ENCODE measurements around the gene WNT7B. TPM values are rescaled to one million over a fixed set of nuclear protein-coding genes. Genes with fewer than 3 reads are reported as not detected.
A peak's percentile ranks its signal among the peaks of the same experiment; 100 is the strongest.

The WNT7B gene
- total RNA-seq, 1 donor from 2014 or later = 3.7 TPM

DNA sequence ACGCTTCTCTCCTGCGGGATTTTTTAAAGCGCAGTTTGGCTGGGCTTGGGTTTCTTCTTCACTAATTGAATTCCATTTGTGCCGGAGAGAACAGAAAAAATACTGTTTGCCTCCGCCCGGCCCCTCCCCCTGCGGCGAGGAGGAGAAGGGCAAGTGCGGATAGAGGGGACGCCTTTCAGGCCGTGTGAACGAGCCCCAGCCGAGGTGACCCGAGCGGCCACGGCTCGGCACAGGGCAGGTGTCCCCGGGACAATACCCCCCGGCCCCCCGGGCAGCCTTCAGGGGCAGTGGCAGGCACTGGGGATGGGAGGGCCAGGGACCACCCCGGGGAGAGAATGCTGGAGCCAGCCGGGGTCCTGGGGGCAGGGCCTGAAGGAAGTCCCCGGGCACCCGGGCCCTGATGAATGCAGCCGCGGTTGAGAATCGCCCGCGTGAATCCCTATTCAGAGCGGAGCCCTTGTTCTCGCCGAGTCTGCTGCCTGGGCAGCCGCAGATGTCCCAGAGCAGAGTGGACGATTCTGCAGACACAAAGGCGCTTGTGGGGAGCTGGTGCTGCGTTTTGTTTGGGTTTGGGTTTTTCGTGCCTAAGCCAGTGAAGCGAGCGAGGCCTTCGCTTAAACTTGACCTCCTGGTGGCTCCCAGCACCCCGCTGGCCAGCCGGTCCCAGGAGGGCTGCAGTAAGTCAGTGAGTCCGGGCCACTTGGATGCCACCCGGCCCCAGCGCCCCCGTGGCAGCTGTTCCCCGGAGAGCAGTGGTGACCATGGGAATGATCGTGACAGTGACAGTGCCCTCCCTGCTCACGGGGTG lies 96.0 kb downstream of the WNT7B start:
- H3K27me3 Mint-ChIP-seq = peaks cover 29% of the 10 kb centered on the region
- H3K36me3 Mint-ChIP-seq (ENCODE audit: insufficient read depth) = no peaks in the 10 kb centered on the region
- no peak for DNase-seq (ENCODE audit: low spot score, unreplicated experiment)
- peaks cover 2% of the 10 kb centered on the region for H3K4me1 Mint-ChIP-seq (ENCODE audit: low read depth)
- TF ChIP-seq, protein P1, sequence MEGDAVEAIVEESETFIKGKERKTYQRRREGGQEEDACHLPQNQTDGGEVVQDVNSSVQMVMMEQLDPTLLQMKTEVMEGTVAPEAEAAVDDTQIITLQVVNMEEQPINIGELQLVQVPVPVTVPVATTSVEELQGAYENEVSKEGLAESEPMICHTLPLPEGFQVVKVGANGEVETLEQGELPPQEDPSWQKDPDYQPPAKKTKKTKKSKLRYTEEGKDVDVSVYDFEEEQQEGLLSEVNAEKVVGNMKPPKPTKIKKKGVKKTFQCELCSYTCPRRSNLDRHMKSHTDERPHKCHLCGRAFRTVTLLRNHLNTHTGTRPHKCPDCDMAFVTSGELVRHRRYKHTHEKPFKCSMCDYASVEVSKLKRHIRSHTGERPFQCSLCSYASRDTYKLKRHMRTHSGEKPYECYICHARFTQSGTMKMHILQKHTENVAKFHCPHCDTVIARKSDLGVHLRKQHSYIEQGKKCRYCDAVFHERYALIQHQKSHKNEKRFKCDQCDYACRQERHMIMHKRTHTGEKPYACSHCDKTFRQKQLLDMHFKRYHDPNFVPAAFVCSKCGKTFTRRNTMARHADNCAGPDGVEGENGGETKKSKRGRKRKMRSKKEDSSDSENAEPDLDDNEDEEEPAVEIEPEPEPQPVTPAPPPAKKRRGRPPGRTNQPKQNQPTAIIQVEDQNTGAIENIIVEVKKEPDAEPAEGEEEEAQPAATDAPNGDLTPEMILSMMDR (IDR thresholded peaks at IDR 0.05; ENCODE audit: unreplicated experiment) = no peak
- no peak overlapping the region for H3K27ac Mint-ChIP-seq
- H3K4me3 Mint-ChIP-seq (ENCODE audit: low read depth) = no peak overlapping the region
- no peaks in the 10 kb centered on the region for H3K9me3 Mint-ChIP-seq (ENCODE audit: low read depth)

DNA sequence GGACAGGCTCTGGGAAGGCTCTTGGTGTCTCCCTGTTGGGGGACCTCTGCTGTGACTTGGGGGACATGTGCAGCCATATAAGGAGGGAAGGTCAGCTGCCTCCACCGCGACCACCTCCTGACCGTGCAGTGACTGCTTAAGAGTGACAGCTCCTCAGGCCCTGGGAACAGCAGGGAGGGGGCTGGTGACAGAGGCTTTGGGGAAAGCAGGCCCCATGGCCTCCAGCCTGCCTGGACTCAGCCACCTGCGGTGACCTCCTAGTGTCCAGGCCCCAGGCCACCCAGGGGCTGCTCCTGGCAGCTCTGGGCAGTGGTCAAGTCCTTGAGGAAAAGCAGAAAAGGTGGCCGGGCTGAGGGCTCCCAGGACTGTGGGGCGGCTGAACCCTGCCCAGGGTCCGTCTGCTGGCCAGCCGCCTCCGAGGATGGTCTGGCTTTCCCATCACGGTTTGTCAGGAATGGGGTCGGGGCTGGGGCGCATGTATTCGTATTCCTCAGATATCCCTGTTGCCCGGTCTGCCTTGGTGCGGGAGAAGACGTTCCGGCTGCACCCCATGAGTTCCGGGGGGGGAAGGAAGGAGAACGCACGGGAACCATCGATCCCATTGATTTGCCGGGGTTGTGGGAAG lies 96.8 kb downstream of the WNT7B start:
- no peak for DNase-seq (ENCODE audit: low spot score, unreplicated experiment)
- H3K36me3 Mint-ChIP-seq (ENCODE audit: insufficient read depth) = no peaks in the 10 kb centered on the region
- no peak overlapping the region for H3K4me3 Mint-ChIP-seq (ENCODE audit: low read depth)
- H3K4me1 Mint-ChIP-seq (ENCODE audit: low read depth) = peaks cover 2% of the 10 kb centered on the region
- H3K27me3 Mint-ChIP-seq = peaks cover 34% of the 10 kb centered on the region
- no peak overlapping the region for H3K27ac Mint-ChIP-seq
- H3K9me3 Mint-ChIP-seq (ENCODE audit: low read depth) = no peaks in the 10 kb centered on the region
- TF ChIP-seq, protein P1 (IDR thresholded peaks at IDR 0.05; ENCODE audit: unreplicated experiment) = no peak

DNA sequence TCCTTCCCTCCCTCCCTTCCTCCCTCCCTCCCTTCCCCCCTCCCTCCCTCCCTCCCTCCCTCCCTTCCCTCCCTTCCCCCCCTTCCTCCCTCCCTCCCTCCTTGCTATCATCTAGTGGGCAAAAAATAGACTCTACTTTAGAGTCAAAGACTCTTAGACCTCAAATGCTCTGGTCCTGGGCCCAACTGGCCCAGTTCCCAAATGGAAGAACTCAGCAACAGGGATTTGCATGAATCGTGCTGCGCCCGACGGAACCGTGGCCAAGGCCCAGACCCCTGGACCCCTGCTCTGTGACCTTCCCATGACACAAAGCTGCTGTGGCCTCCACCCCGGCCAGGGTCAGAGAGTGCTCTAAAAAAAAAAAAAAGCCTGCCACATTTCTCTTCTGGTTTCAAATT lies 97.4 kb downstream of the WNT7B start:
- Mint-ChIP-seq H3K27ac (no peak overlapping the region), H3K27me3 (peaks cover 38% of the 10 kb centered on the region), H3K4me3 (ENCODE audit: low read depth) (no peak overlapping the region), H3K9me3 (ENCODE audit: low read depth) (no peaks in the 10 kb centered on the region), H3K36me3 (ENCODE audit: insufficient read depth) (no peaks in the 10 kb centered on the region), H3K4me1 (ENCODE audit: low read depth) (peaks cover 2% of the 10 kb centered on the region)
- DNase-seq (ENCODE audit: low spot score, unreplicated experiment) = no peak
- TF ChIP-seq, protein P1 (IDR thresholded peaks at IDR 0.05; ENCODE audit: unreplicated experiment) = no peak

DNA sequence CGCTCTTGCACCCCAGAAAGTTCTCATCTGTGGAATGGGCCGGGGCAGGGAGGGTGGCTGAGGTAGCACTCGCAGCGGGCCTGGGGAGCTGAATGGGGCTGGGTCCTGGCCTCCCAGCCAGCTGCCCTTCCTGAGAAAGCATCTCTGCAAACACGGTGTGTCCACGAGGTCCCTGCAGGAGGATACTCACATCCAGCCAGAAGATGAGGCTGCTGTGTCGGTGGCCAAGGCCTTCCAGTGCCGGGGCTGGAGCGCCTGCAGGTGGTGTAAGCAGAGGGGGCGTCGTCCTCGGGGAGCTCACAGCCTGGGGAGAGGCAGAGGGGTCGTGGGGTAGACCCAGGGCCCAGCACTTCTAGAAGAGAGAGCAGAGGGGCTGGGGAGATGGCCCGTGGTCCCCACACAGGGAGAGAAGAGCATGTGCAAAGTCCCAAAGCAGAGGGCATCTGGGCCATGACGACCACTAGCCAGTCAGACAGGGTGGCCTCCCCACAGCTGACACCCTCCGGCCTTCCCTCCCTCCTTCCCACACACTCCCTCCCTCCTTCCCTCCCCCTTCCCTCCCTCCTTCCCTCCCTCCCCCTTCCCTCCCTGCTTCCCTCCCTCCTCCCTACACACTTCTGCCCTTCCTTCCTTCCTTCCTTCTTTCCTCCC lies 97.9 kb downstream of the WNT7B start:
- peaks cover under 1% of the 10 kb centered on the region for H3K9me3 Mint-ChIP-seq (ENCODE audit: low read depth)
- no peak overlapping the region for H3K4me3 Mint-ChIP-seq (ENCODE audit: low read depth)
- peaks cover 2% of the 10 kb centered on the region for H3K4me1 Mint-ChIP-seq (ENCODE audit: low read depth)
- TF ChIP-seq, protein P1 (IDR thresholded peaks at IDR 0.05; ENCODE audit: unreplicated experiment) = no peak
- H3K27ac Mint-ChIP-seq = no peak overlapping the region
- peaks cover 43% of the 10 kb centered on the region for H3K27me3 Mint-ChIP-seq
- peak; percentile 7 for DNase-seq (ENCODE audit: low spot score, unreplicated experiment)
- H3K36me3 Mint-ChIP-seq (ENCODE audit: insufficient read depth) = no peaks in the 10 kb centered on the region

DNA sequence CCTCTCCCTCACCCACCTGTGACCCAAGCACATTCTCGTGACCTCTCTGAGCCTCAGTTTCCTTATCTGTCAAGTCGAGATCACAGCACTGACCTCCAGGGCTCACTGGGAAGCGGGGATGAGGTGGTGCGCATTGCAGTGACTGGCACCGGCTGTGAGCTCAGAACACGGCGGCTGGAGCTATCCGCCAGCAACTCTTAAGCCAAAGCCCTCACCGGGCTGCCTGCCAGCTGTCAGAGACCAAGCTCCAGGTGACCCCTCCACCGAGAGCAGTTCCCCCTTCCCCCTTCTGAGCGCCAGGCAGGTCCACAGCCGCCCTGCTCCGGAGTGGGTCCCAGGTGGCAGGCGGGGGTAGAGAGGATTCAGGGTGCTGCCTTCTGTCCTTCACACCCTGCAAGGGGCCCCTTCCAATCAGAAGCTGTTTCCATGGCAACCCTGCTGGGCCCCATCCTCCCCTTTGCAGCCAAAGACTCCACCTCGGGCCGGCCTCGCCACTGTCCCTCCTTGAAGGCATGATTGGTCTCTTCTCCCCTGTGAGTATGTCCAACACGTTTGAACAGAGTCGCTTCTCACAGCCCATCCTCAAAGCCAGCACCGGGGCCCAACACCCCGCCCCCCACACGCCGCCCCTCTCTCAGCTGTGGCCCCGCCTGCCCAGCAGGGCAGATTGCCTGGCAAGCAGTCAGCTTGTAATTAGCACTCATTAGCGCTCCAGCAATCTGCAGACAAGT lies 98.7 kb downstream of the WNT7B start:
- TF ChIP-seq, protein P1 (IDR thresholded peaks at IDR 0.05; ENCODE audit: unreplicated experiment) = no peak
- H3K36me3 Mint-ChIP-seq (ENCODE audit: insufficient read depth) = no peaks in the 10 kb centered on the region
- DNase-seq (ENCODE audit: low spot score, unreplicated experiment) = peak; percentile 8
- no peak overlapping the region for H3K4me3 Mint-ChIP-seq (ENCODE audit: low read depth)
- no peak overlapping the region for H3K27ac Mint-ChIP-seq
- H3K27me3 Mint-ChIP-seq = peaks cover 46% of the 10 kb centered on the region
- peaks cover 2% of the 10 kb centered on the region for H3K4me1 Mint-ChIP-seq (ENCODE audit: low read depth)
- peaks cover 6% of the 10 kb centered on the region for H3K9me3 Mint-ChIP-seq (ENCODE audit: low read depth)

Data from progenitor cell of endocrine pancreas (in vitro differentiated cells).